CD4-positive, alpha-beta T cell (primary cell): ENCODE data around the gene TMEM51. TPM values are rescaled to one million over a fixed set of nuclear protein-coding genes. Genes with fewer than 3 reads are reported as not detected.

Experiments
- ATAC-seq: fragments of 200-7000 bp; cut with Tn5 transposase; one replicate; pipeline ENCODE4 v1.10.0; 2022; ENCODE audit warnings: mild to moderate bottlenecking; ENCODE audit not compliant: poor library complexity
- CTCF ChIA-PET: fragments of 350-600 bp; sonication (Branson Sonifier 250); formaldehyde crosslinking; loops from one replicate; lab custom pipeline; 2021; ENCODE audit warnings: antibody characterized with exemption, inconsistent platforms; lab: Charles Lee
- POLR2A ChIA-PET: fragments of 350-600 bp; sonication (Branson Sonifier 250); formaldehyde crosslinking; loops from one replicate; lab custom pipeline; 2021; ENCODE audit warnings: antibody characterized with exemption, inconsistent platforms; lab: Charles Lee
- DNase-seq, 14 experiments: peaks; one replicate each; pipeline ENCODE4 v3.0.0-alpha.2; 2013 to 2020; ENCODE audit warnings: mixed read lengths in 2 of 14
- H3K27ac ChIP-seq, 2 donors: one replicate each; pipeline versions ENCODE4 v1.5.1 to v1.7.0; 2013; ENCODE audit warnings: low read length in 2 of 2, low read depth in 1 of 2, mild to moderate bottlenecking in 1 of 2
- H3K27me3 ChIP-seq, 2 experiments: 1 replicate in 1 of 2; 2 replicates in 1 of 2; pipeline versions ENCODE4 v1.6.1 to v1.7.0; 2013; ENCODE audit warnings: low read length in 2 of 2, control low read depth in 1 of 2, mild to moderate bottlenecking in 1 of 2, moderate library complexity in 1 of 2; ENCODE audit not compliant: insufficient read depth in 2 of 2, control insufficient read depth in 1 of 2
- H3K36me3 ChIP-seq: one replicate; pipeline ENCODE4 v1.6.1; 2013; ENCODE audit warnings: low read length, control low read depth; ENCODE audit not compliant: insufficient read depth
- H3K4me1 ChIP-seq: one replicate; pipeline ENCODE4 v1.6.1; 2013; ENCODE audit warnings: low read length, control low read depth; ENCODE audit not compliant: insufficient read depth
- H3K4me3 ChIP-seq: one replicate; pipeline ENCODE4 v1.5.1; 2013; ENCODE audit warnings: mild to moderate bottlenecking, low read length, moderate library complexity
- H3K9me3 ChIP-seq, 2 experiments: 1 replicate in 1 of 2; 2 replicates in 1 of 2; pipeline versions ENCODE4 v1.6.1 to v1.7.0; 2013; ENCODE audit warnings: low read length in 2 of 2, mild to moderate bottlenecking in 2 of 2, control low read depth in 1 of 2, moderate library complexity in 1 of 2; ENCODE audit not compliant: control insufficient read depth in 1 of 2, insufficient read depth in 1 of 2
- H3K27ac Mint-ChIP-seq: one replicate; pipeline ENCODE4 v1.8.0; 2020; ENCODE audit warnings: mixed read lengths
- H3K27me3 Mint-ChIP-seq: one replicate; pipeline ENCODE4 v1.8.0; 2021; ENCODE audit warnings: mixed read lengths
- H3K36me3 Mint-ChIP-seq: one replicate; pipeline ENCODE4 v1.8.0; 2021; ENCODE audit warnings: low read depth, mixed read lengths
- H3K4me1 Mint-ChIP-seq: one replicate; pipeline ENCODE4 v1.8.0; 2021; ENCODE audit warnings: low read depth, mixed read lengths
- H3K4me3 Mint-ChIP-seq: one replicate; pipeline ENCODE4 v1.8.0; 2020; ENCODE audit warnings: mild to moderate bottlenecking, mixed read lengths
- H3K9me3 Mint-ChIP-seq: one replicate; pipeline ENCODE4 v1.8.0; 2020; ENCODE audit warnings: mixed read lengths
- intact Hi-C, 2 experiments: fragments of 100-400 bp; cut with DNase I in 1 of 2; cut with micrococcal nuclease in 1 of 2; formaldehyde crosslinking; loops; one replicate each; pipeline versions ENCODE4 v1.15.1 to v1.9.0; 2023 to 2025; cut with DNase I, micrococcal nuclease
- total RNA-seq, 174 experiments: library from RNA in 2 of 174; stranded (reverse) in 2 of 174; gene quantifications; one replicate each; pipeline ENCODE4 v1.2.3 and lab custom pipeline; 2021 to 2026
- TF ChIP-seq, protein P1 (sequence below): fragments of 200-600 bp; IDR thresholded peaks from one replicate; pipeline ENCODE4 v1.8.0; 2022; ENCODE audit warnings: antibody characterized with exemption, mild to moderate bottlenecking

Gene TMEM51
- total RNA-seq, 2 experiments from 2014 or later, result not detected

DNA sequence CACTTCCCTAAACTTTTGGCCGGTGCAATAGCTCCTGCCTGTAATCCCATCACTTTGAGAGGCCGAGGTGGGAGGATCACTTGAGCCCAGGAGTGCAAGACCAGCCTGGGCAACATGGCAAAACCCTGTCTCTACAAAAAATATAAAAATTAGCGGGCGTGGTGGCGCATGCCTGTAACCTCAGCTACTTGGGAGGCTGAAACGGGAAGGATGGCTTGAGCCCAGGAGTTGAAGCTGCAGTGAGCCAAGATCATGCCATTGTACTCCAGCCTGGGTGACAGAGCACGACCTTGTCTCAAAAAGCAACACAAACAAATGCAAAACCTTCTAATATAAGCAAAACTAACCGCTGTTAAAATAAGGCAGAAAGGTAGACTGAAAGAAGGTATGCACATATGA is 25.9 kb downstream of the TMEM51 start:
- ChIA-PET CTCF (no interaction called here), POLR2A (no interaction called here)
- no peaks in the 10 kb centered on the region for H3K9me3 ChIP-seq
- TF ChIP-seq, protein P1, sequence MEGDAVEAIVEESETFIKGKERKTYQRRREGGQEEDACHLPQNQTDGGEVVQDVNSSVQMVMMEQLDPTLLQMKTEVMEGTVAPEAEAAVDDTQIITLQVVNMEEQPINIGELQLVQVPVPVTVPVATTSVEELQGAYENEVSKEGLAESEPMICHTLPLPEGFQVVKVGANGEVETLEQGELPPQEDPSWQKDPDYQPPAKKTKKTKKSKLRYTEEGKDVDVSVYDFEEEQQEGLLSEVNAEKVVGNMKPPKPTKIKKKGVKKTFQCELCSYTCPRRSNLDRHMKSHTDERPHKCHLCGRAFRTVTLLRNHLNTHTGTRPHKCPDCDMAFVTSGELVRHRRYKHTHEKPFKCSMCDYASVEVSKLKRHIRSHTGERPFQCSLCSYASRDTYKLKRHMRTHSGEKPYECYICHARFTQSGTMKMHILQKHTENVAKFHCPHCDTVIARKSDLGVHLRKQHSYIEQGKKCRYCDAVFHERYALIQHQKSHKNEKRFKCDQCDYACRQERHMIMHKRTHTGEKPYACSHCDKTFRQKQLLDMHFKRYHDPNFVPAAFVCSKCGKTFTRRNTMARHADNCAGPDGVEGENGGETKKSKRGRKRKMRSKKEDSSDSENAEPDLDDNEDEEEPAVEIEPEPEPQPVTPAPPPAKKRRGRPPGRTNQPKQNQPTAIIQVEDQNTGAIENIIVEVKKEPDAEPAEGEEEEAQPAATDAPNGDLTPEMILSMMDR, result no peak
- no peaks in the 10 kb centered on the region for H3K4me1 ChIP-seq
- no peaks in the 10 kb centered on the region for H3K36me3 ChIP-seq
- no peak overlapping the region for H3K27ac Mint-ChIP-seq
- intact Hi-C loops, result no loop called here
- no peak overlapping the region for H3K4me3 Mint-ChIP-seq
- no peak for DNase-seq
- no peak overlapping the region for H3K27ac ChIP-seq
- H3K4me1 Mint-ChIP-seq, result no peaks in the 10 kb centered on the region
- ATAC-seq, result no peak
- no peaks in the 10 kb centered on the region for H3K36me3 Mint-ChIP-seq
- peaks cover 4% of the 10 kb centered on the region for H3K9me3 Mint-ChIP-seq
- H3K27me3 Mint-ChIP-seq, result peaks cover 54% of the 10 kb centered on the region
- peaks cover 0 to 11% of the 10 kb centered on the region in 2 experiments for H3K27me3 ChIP-seq
- H3K4me3 ChIP-seq, result no peak overlapping the region

- H3K27ac Mint-ChIP-seq, result no peak overlapping the region
These were observed 26.6 kb downstream of the TMEM51 start for GRCh38 chr1:15180189-15180588.

DNA sequence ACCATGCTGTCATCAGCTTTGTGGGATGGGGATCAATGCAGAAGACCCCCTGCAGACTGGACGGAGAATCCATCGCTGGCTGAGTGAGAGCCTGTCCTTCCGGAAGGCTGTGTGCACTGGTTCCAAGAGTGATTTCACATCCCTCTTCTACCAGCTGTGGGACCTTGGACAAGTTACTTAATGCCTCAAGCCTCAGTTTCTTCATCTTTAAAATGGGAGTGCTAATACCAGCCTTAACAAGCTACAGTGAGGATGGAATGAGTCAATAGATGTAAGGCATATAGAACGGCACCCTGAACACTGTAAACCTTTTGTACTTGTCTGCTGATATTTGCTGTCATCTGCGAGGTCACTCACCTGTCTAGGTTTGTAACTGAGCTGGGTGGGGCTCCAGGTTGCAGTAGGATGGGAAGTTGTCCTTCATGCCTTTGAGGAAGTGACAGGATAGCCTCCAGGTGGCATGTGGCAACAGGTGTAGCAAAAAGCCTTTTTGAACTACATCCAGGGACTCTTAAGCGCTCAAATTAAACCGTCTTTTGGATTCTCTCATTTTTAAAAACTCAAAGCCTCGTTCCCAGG is 27.5 kb downstream of the TMEM51 start:
- ATAC-seq, result no peak
- peaks cover 52% of the 10 kb centered on the region for H3K27me3 Mint-ChIP-seq
- CTCF ChIA-PET, result no interaction called here

More at GRCh38 chr1:15180189-15180588, 26.6 kb downstream of the TMEM51 start:
- ChIA-PET POLR2A (no interaction called here), CTCF (no interaction called here)
- Mint-ChIP-seq H3K4me3 (no peak overlapping the region), H3K36me3 (no peaks in the 10 kb centered on the region), H3K27me3 (peaks cover 58% of the 10 kb centered on the region), H3K4me1 (no peaks in the 10 kb centered on the region), H3K9me3 (peaks cover 4% of the 10 kb centered on the region)
- no peak for DNase-seq
- H3K4me3 ChIP-seq, result no peak overlapping the region
- H3K36me3 ChIP-seq, result no peaks in the 10 kb centered on the region
- intact Hi-C loops, result no loop called here
- H3K27ac ChIP-seq, result no peak overlapping the region
- TF ChIP-seq, protein P1, result no peak
- no peaks in the 10 kb centered on the region for H3K4me1 ChIP-seq
- peaks cover 0 to 8% of the 10 kb centered on the region in 2 experiments for H3K27me3 ChIP-seq
- H3K9me3 ChIP-seq, result no peaks in the 10 kb centered on the region
- no peak for ATAC-seq

More for the DNA sequence above, 27.5 kb downstream of the TMEM51 start:
- H3K4me1 ChIP-seq, result no peaks in the 10 kb centered on the region
- H3K27ac Mint-ChIP-seq, result no peak overlapping the region
- H3K27ac ChIP-seq, result no peak overlapping the region
- POLR2A ChIA-PET, result no interaction called here
- no peaks in the 10 kb centered on the region for H3K36me3 ChIP-seq
- H3K9me3 Mint-ChIP-seq, result no peaks in the 10 kb centered on the region
- H3K4me3 ChIP-seq, result no peak overlapping the region
- H3K4me1 Mint-ChIP-seq, result no peaks in the 10 kb centered on the region
- no peak overlapping the region for H3K4me3 Mint-ChIP-seq
- H3K36me3 Mint-ChIP-seq, result no peaks in the 10 kb centered on the region
- intact Hi-C loops, result no loop called here
- no peaks in the 10 kb centered on the region for H3K9me3 ChIP-seq
- peaks cover 0 to 8% of the 10 kb centered on the region in 2 experiments for H3K27me3 ChIP-seq
- TF ChIP-seq, protein P1, result no peak
- no peak for DNase-seq
